ENCODE data around the gene LRRC28.

Gene LRRC28

GRCh38 chr15:99424131-99424571 lies 172.9 kb downstream of the LRRC28 start:
- no peak for FAIRE-seq

GRCh38 chr15:99424978-99425656 lies 173.8 kb downstream of the LRRC28 start:
- no peak for FAIRE-seq

DNA sequence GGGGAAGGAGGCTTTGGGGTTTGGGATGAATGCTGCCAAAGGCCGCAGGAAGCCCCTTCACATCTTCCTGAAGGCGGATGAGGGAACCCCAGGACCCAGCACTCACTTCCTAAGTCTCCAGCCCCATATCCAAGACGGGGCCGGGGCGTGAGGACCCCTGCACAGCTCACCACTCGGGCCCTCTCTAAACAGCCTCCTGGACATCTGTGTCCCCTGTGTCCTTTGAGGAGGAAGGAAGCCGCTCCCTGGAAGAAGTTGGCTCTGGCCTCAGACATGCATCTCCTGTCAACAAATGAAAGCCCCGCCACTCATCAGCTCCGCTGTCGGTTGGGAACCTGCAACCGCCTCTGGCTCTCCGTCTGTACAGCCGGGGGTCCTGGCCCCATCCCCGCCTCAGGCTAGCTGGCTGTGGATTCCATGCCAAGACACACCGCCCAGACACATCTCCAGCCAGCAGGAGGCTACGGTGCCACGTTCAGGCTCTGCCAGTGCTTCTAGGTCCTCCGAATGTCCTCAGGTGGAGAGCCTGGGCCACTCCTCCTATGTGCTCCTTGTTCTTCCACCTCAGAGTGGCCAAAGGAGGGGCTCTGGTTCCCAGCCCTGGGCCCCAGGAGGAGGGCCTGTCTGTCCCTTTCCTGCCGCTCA lies 174.5 kb downstream of the LRRC28 start:
- FAIRE-seq = no peak

DNA sequence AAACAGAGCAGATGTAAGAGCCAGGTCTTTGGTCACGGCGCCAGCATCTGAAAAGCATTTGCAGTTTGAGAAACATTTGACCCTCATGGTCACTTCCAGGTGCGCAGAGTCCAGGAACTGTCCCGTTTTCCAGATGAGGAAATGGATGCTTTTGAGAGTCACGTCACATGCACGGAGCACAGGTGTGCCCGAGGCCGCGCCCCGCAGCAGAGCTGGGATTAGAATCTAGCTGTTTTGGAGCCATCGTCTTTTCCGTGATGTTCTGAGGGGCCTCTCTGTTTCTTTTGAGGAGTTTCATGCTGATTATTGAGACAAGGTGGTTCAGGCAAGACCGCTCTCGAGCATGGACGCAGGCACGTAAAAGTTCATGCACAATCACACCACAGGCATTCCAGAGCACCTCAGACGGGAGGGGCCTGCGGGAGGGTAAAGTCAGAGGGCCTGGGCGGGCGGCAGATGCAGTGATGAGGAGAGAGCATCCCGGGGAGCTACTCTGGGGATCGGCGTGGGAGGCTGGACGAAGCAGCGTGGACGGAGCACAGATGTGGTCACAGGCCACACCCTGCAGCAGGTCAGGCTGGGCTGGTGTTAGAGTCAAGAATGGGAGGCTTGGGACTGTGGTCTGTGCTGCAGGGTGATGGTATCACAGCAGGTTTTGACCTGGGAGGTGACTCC lies 175.3 kb downstream of the LRRC28 start:
- FAIRE-seq = no peak

DNA sequence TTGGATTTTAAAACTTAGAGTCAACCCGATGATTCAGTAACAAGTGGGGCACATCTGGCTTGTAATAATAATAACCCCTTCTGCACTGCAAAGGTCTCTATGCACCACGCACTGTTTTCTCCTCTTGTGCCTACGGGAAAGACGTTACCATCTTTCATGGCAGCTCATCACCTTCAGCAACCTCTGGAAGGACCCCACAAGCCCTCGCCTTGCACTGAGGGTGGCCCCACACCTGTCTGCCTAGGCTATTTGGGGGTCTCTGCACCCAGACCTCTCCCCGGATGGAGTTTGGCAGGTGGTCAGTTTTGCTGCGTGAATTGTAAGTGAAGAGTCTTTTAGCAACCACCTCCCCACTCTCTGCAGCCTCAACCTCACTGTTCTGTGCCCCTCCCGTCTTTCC lies 175.9 kb downstream of the LRRC28 start:
- FAIRE-seq = no peak

DNA sequence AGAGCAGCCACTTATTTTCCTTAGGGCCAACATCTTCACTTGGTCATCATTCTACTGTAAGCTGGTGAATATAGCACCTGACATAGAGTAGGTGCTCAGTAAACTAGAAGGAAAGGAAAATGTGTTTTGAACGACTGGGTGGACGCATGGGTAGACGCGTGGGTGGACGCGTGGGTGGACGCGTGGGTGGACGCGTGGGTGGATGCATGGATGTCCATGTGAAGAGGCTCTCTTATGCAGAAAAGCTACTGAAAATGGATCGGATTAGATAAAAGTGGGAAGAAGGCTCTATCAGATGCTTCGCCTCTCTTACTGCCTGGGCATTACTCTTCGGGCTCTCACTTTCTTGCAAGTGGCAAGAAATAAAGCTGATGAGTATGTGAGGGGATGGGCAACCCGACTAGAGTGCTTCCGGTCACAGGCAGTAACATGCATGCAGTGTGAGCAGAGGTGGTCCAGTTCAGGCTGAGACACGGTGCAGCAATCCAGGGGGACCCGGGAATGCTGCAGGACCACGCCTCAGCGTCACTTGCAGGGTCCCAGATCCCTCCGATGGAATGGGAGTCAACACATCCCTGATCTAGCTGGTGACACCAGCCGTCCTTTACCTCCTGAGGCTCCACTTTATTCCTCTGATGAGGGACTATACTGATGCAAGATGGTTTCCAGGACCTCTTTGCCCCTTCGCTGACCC lies 176.5 kb downstream of the LRRC28 start:
- no peak for FAIRE-seq

- FAIRE-seq = no peak
Observed at GRCh38 chr15:99429681-99430081, 178.4 kb downstream of the LRRC28 start.

- no peak for FAIRE-seq
Observed at GRCh38 chr15:99430881-99431401, 179.7 kb downstream of the LRRC28 start.

GRCh38 chr15:99431661-99432091 lies 180.4 kb downstream of the LRRC28 start:
- FAIRE-seq = no peak

GRCh38 chr15:99432271-99433025 lies 181.2 kb downstream of the LRRC28 start:
- FAIRE-seq = no peak

DNA sequence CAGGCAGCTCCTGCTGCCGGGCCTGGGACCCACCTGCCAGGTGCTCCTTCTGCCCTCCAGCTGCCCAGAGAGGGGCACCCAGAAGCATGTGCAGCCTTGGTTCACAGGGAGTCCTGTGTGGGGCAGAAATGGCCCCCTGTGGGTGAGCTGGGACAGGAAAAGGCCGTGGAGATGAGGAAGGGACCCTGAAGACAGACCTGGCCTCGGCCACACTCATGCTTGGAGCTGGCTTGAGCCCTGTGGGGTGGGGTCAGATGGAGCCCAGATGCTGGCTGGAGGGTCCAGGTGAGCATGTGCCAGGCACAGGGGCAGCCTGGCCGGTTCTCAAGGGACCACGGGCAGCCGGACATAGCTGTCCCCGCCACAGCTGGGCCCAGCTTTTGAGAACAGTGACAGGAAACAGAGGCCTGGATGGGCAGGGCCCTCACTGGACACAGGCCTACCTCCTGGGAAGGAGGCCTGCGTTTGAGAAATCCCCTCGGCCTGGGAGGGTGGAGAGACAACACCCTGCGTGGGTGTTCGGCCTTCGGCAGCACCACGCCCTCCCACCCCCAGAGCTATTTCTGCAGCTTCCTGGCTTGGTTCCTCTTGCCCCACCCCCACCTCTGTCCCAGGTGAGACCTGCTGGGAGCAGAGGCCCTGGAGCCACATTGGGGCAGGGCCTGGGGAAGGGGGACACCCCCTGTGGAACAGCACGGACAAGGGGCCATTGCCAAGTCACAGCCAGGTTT lies 181.9 kb downstream of the LRRC28 start:
- no peak for FAIRE-seq

- FAIRE-seq = no peak
Observed at GRCh38 chr15:99433757-99434450, 182.6 kb downstream of the LRRC28 start.

DNA sequence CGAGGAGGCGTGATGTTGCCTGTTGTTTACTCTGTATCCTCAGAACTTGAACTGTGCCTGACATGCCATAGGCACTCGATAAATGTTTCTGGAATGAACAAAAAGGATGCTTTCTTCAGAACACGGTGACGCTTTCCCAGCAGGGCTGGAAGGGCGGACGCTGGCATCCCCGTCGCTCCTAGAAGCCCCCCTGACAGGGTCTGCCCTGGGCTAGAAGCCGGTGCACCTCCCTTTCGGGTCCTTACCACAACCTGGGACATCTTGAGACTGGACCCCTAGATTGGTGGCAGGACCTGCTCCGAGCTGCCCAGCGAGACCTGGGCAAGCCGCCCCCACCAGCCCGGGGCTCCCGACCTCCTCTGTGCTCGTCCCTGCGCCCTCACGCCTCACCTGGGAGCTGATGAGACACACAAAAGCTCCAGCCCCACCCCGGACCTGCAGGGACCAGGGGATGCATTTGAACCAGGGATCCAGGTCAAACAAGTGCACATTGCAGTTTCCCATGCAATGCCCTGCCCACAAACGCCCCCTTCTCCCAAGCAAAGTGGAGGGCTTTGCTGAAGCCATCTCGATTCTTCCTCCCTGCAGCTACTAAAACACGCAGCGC lies 183.3 kb downstream of the LRRC28 start:
- no peak for FAIRE-seq

DNA sequence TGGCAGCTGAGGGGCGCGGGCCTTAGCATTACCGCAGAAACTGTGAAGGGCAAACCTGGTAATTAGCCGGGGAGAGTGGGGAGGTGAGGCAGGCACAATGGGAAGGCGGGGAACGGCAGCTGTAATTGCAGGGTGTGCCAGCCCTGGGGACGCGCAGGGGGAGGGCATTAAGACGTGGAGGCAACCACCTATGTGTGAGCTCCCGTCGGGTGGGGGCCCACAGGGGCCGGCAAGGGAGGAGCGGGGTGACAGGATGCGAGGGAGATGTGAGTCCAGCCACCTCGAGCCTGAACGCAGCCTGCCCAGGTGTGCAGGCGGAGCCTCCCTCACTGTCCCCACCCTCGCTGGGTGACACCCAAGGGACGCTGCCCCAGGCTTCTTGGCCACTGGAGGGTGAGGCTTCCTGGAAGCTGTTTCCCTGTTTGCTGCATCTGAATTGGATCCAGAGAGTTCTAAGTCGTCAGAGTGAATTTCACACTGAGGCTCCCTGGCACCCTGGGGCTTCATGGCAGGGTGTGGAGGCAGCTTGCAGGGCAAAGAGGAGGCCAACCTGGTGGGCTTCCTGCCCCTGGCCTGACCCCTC lies 183.9 kb downstream of the LRRC28 start:
- FAIRE-seq = no peak

GRCh38 chr15:99435877-99436541 lies 184.7 kb downstream of the LRRC28 start:
- no peak for FAIRE-seq

- no peak for FAIRE-seq
Observed at GRCh38 chr15:99436542-99437314, 185.4 kb downstream of the LRRC28 start.

DNA sequence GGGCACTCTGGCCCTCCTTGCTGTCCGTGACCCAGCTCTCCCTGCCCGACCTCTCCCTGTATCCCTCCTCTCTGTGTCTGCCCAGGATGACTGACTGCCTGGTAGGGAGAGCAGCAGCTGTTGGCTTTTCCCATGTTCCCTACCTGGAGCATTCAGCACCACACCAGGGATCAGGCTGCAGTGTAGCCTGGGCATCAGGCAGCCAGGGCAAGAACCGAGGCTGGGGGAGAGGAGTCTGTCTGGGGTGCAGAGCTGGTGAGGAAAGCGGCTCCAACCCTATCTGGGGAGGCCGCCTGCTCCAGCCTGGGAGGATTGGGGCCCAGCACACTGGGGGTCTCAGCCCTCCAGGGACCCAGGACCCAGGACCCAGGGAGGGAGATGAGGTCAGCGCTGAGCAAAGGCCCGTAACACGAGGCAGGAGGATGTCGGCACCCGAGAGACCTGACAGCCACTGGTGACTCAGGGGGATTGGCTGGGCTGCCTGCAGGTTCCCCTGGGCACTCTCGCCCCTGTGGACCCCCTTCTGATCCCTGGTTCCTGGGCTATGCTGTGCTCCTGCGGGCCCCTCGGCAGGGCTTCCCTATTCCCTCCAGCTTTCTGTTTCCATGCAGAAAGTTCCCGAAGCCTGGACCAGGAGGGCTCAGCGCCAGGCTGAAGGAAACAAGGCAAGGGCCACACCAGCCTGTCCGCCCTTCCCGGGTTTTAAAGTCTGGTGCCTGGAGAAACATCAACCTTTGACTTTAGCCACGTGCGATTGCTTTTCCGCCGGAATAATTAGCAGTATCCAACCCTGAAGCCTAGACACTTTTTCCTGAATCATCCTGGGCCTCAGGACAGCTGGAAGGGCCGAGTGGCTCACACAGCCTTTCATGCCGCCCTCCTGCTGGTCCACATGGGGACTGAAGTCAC lies 186.3 kb downstream of the LRRC28 start:
- FAIRE-seq = no peak

DNA sequence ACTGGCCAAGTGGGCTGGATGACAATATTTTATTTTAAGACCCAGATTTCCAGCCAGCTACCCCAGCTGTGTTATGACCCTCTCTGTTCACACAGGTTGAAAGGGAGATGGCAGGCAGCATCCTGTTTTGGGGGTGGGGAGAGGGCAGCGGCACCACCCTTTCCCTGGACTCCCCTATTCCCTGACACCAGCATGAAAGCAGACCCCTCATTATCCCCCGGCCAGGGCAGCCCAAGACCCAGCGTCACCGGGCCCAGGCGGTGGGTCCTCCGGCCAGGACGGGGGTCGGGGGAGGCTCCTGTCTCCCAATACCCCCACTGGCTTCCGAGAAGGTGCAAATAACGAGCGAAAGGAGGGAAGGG lies 186.9 kb downstream of the LRRC28 start:
- FAIRE-seq = no peak

Measured in endometrium (tissue), 2 donors.